GM12878 (cell line): Measurements from ENCODE around the gene BIRC3. TPM values are rescaled to one million over a fixed set of nuclear protein-coding genes. Genes with fewer than 3 reads are reported as not detected.

ENCODE experiments used
- ATAC-seq: fragments of 200-7000 bp; cut with Tn5 transposase; 3 replicates; pipeline ENCODE4 v1.9.1; 2020; ENCODE audit warnings: mild to moderate bottlenecking, moderate library complexity
- BruUV-seq: library from RNA; stranded (reverse); fragments of 400-500 nt; replicated peaks from 2 replicates; lab custom pipeline; 2021; lab: Mats Ljungman, UMichigan
- CTCF ChIA-PET: fragments of 300-600 bp; sonication (Branson Sonifier 250); formaldehyde crosslinking; extraction: SDS; loops from one replicate; lab custom pipeline; 2021; ENCODE audit warnings: inconsistent platforms; lab: Yijun Ruan, JAX
- POLR2A ChIA-PET: fragments of 350-600 bp; formaldehyde crosslinking; extraction: SDS; loops from one replicate; lab custom pipeline; 2021; ENCODE audit warnings: inconsistent platforms; lab: Charles Lee
- RAD21 ChIA-PET: fragments of 300-600 bp; sonication (Branson Sonifier 250); formaldehyde crosslinking; loops from one replicate; lab custom pipeline; 2023; ENCODE audit warnings: antibody characterized with exemption; ENCODE audit not compliant: unreplicated experiment; lab: Charles Lee
- SMC1A ChIA-PET: fragments of 300-600 bp; sonication (Branson Sonifier 250); formaldehyde crosslinking; loops from one replicate; lab custom pipeline; 2023; ENCODE audit not compliant: unreplicated experiment, uncharacterized antibody; lab: Charles Lee
- DNase-seq: peaks from one replicate; pipeline ENCODE4 v3.0.0-alpha.2; 2011; ENCODE audit warnings: low read depth, low spot score
- FAIRE-seq: peaks from 3 replicates; lab custom pipeline; 2011; peaks lifted over from hg19 to GRCh38; lab: Jason Lieb, UNC
- H2AFZ ChIP-seq: 2 replicates; pipeline ENCODE4 v1.6.0; 2011; ENCODE audit warnings: low read depth, low read length, control low read depth; ENCODE audit not compliant: control insufficient read depth
- H3K27ac ChIP-seq: 2 replicates; pipeline ENCODE4 v1.5.1; 2011; ENCODE audit warnings: control low read depth; ENCODE audit not compliant: control insufficient read depth, insufficient read depth
- H3K27me3 ChIP-seq, 2 experiments: replicated peaks in 1 of 2; 2 replicates each; pipeline versions ENCODE4 v1.6.0 to v1.6.1; 2011; ENCODE audit warnings: low read length in 1 of 2; ENCODE audit not compliant: control insufficient read depth in 2 of 2, insufficient read depth in 2 of 2
- H3K36me3 ChIP-seq, 2 experiments: 2 replicates each; pipeline ENCODE4 v1.5.1; 2011; ENCODE audit warnings: low read length in 1 of 2; ENCODE audit not compliant: control insufficient read depth in 2 of 2, insufficient read depth in 2 of 2
- H3K4me1 ChIP-seq: 2 replicates; pipeline ENCODE4 v1.6.1; 2011; ENCODE audit warnings: mild to moderate bottlenecking, low read length, moderate library complexity, mixed read lengths; ENCODE audit not compliant: control insufficient read depth, insufficient read depth
- H3K4me2 ChIP-seq: 2 replicates; pipeline ENCODE4 v1.6.0; 2011; ENCODE audit warnings: control low read depth; ENCODE audit not compliant: control insufficient read depth, insufficient read depth
- H3K4me3 ChIP-seq: fragments of 200-600 bp; sonication (generic); 2 replicates; pipeline ENCODE4 v1.5.1; 2016
- H3K79me2 ChIP-seq: 2 replicates; pipeline ENCODE4 v1.6.0; 2011; ENCODE audit warnings: low read length; ENCODE audit not compliant: control insufficient read depth, insufficient read depth
- H3K9ac ChIP-seq: 2 replicates; pipeline ENCODE4 v1.8.0; 2011; ENCODE audit warnings: low read length, control low read depth, mixed read lengths; ENCODE audit not compliant: control insufficient read depth, insufficient read depth
- H3K9me3 ChIP-seq: replicated peaks from 3 replicates; pipeline ENCODE4 v1.5.1; 2011; ENCODE audit warnings: mild to moderate bottlenecking, low read length; ENCODE audit not compliant: control insufficient read depth, insufficient read depth
- H4K20me1 ChIP-seq: 2 replicates; pipeline ENCODE4 v1.6.0; 2011; ENCODE audit not compliant: control insufficient read depth, insufficient read depth
- BHLHE40 ChIP-seq, 2 experiments: fragments of 450-650 bp in 1 of 2; IDR thresholded peaks; 2 replicates each; pipeline ENCODE4 v1.6.1; 2011 to 2017; ENCODE audit warnings: low read depth in 2 of 2, borderline replicate concordance in 1 of 2, improper control_type of control experiment in 1 of 2, low read length in 1 of 2, mild to moderate bottlenecking in 1 of 2
- EED ChIP-seq: sonication (generic); IDR thresholded peaks from 2 replicates; pipeline ENCODE4 v1.6.1; 2016; ENCODE audit warnings: antibody characterized with exemption, low read depth
- EGR1 ChIP-seq, 2 experiments: IDR thresholded peaks; 1 replicate in 1 of 2; 2 replicates in 1 of 2; pipeline ENCODE4 v1.6.1; 2011 to 2012; ENCODE audit warnings: low read depth in 2 of 2, low read length in 2 of 2, borderline replicate concordance in 1 of 2, mild to moderate bottlenecking in 1 of 2, moderate library complexity in 1 of 2
- IRF3 ChIP-seq: fragments of 450-650 bp; IDR thresholded peaks from 2 replicates; pipeline ENCODE4 v1.6.1; 2014; ENCODE audit warnings: mild to moderate bottlenecking
- MAX ChIP-seq: IDR thresholded peaks from 2 replicates; pipeline ENCODE4 v1.6.1; 2012; ENCODE audit warnings: low read depth, low read length, improper control_type of control experiment
- MYC ChIP-seq: IDR thresholded peaks from 2 replicates; pipeline ENCODE4 v1.6.1; 2011; ENCODE audit warnings: mild to moderate bottlenecking, low read length, moderate library complexity, inconsistent platforms; ENCODE audit not compliant: insufficient read depth, insufficient replicate concordance, insufficient read length, severe bottlenecking
- NFIC ChIP-seq: IDR thresholded peaks from 2 replicates; pipeline ENCODE4 v1.6.1; 2012; ENCODE audit warnings: low read depth, mild to moderate bottlenecking, inconsistent platforms, low read length, moderate library complexity
- NR2C1 ChIP-seq: fragments of 450-650 bp; IDR thresholded peaks from 2 replicates; pipeline ENCODE4 v1.6.1; 2017; ENCODE audit warnings: antibody characterized with exemption, mild to moderate bottlenecking, moderate library complexity
- NRF1 ChIP-seq: conservative IDR thresholded peaks from 2 replicates; pipeline ENCODE4 v1.6.1; 2011; ENCODE audit warnings: mild to moderate bottlenecking, low read depth, low read length, improper control_type of control experiment
- RCOR1 ChIP-seq: conservative IDR thresholded peaks from 2 replicates; pipeline ENCODE4 v1.6.1; 2012; ENCODE audit warnings: low read depth, low read length, improper control_type of control experiment
- SIN3A ChIP-seq: IDR thresholded peaks from 2 replicates; pipeline ENCODE4 v1.6.1; 2012; ENCODE audit warnings: low read depth, low read length, improper control_type of control experiment
- SMAD5 ChIP-seq: IDR thresholded peaks from 2 replicates; pipeline ENCODE4 v1.6.1; 2016; ENCODE audit warnings: antibody characterized with exemption, low read depth
- STAT1 ChIP-seq: fragments of 450-650 bp; conservative IDR thresholded peaks from 2 replicates; pipeline ENCODE4 v1.6.1; 2014; ENCODE audit warnings: antibody characterized with exemption, mild to moderate bottlenecking
- STAT3 ChIP-seq: IDR thresholded peaks from 2 replicates; pipeline ENCODE4 v1.6.1; 2011; ENCODE audit warnings: low read depth, low read length, improper control_type of control experiment
- TCF7 ChIP-seq: IDR thresholded peaks from 2 replicates; pipeline ENCODE4 v1.6.1; 2014; ENCODE audit warnings: antibody characterized with exemption, borderline replicate concordance
- ZBED1 ChIP-seq: IDR thresholded peaks from 2 replicates; pipeline ENCODE4 v1.6.1; 2016; ENCODE audit warnings: borderline replicate concordance
- ZBTB11 ChIP-seq: fragments of 450-650 bp; formaldehyde crosslinking; IDR thresholded peaks from 2 replicates; pipeline ENCODE4 v1.5.0; 2022; ENCODE audit warnings: mild to moderate bottlenecking, missing genetic modification characterization
- ZNF217 ChIP-seq: fragments of 450-650 bp; IDR thresholded peaks from 2 replicates; pipeline ENCODE4 v1.6.1; 2017; ENCODE audit warnings: antibody characterized with exemption, mild to moderate bottlenecking
- WGBS: methylation state at CpG from one replicate; pipeline ENCODE4 v1.1.6; 2016; ENCODE audit warnings: low lambda C conversion rate; ENCODE audit not compliant: insufficient replicate concordance, insufficient coverage; ENCODE audit errors: missing lambda C conversion rate; 5-methylcytosine and 5-hydroxymethylcytosine counted together
- in situ Hi-C: fragments of 300-500 bp; cut with MboI; formaldehyde crosslinking; loops from 9 replicates; pipeline ENCODE4 v1.14.3; 2018; ENCODE audit warnings: mixed read lengths
- intact Hi-C: fragments of 100-400 bp; cut with micrococcal nuclease; formaldehyde crosslinking; loops from one replicate; pipeline ENCODE4 v1.14.2; 2022; ENCODE audit not compliant: unreplicated experiment
- polyA plus RNA-seq, 11 experiments: library from polyadenylated mRNA; depleted of rRNA in 4 of 11; unstranded in 6 of 11; stranded (reverse) in 5 of 11; fragments of >200 nt; fragmentation: Nextera tagmentation in 4 of 11; fragmentation: Illumina TruSeq in 1 of 11; extraction: Ambion mirVana in 4 of 11; extraction: Trizol in 1 of 11; gene quantifications; 1 replicate in 1 of 11; 2 replicates in 10 of 11; pipeline versions ENCODE4 v1.2.1 to v1.2.3, GENCODE V29; 2011 to 2016; ENCODE audit warnings: inconsistent platforms in 2 of 11, missing spikeins in 2 of 11, low read depth in 1 of 11
- total RNA-seq, 4 experiments: library from RNA; depleted of rRNA in 3 of 4; stranded (reverse); fragments of >200 nt in 3 of 4; fragmentation: Illumina TruSeq in 1 of 4; extraction: Trizol in 1 of 4; gene quantifications; 2 replicates each; pipeline versions ENCODE4 v1.2.1 to v1.2.3, GENCODE V29; 2013 to 2021

Gene BIRC3
- total and polyA plus RNA-seq, 10 of the 15 experiments (the other 5 are each of a cell fraction or from before 2014, with no cell fraction given), result 42.1 to 351 (median 83.7) TPM

GRCh38 chr11:102364991-102365390 is 47.7 kb downstream of the BIRC3 start:
- no peak for DNase-seq
- Histone ChIP-seq H3K9me3 (no peaks in the 10 kb centered on the region; the same call in 2 of the 3 replicates), H3K36me3 (peaks cover 4 to 16% of the 10 kb centered on the region in 2 experiments), H3K9ac (no peak overlapping the region), H3K4me1 (peaks cover 11% of the 10 kb centered on the region; the same call in 1 of the 2 replicates), H2AFZ (no peak overlapping the region), H4K20me1 (no peaks in the 10 kb centered on the region), H3K27ac (no peak overlapping the region), H3K79me2 (no peaks in the 10 kb centered on the region), H3K4me2 (no peak overlapping the region), H3K27me3 (no peaks in the 10 kb centered on the region), H3K4me3 (no peak overlapping the region)
- in situ Hi-C loops (no loop called here), intact Hi-C loops (no loop called here)
- FAIRE-seq, result no peak
- BruUV-seq, result no TSS peak
- ChIA-PET CTCF (interaction anchor here (1.3 to 5.1 kb wide), 7 partner anchors 15 to 302 kb away, joined by 3 to 90 read pairs (median 18); no protein-coding TSS in a partner anchor), SMC1A (interaction anchor here (0.7 to 6.4 kb wide), 8 partner anchors 16 to 648 kb away, joined by 3 to 77 read pairs (median 10); no protein-coding TSS in a partner anchor), POLR2A (no interaction called here), RAD21 (interaction anchor here (1.1 to 1.5 kb wide), 3 partner anchors 77 to 301 kb away, joined by 4 read pairs; no protein-coding TSS in a partner anchor)
- 100% methylated on average over 1 of the region's 1 CpG for WGBS
- ATAC-seq, result no peak
- TF ChIP-seq SMAD5 (no peak), EED (no peak), SIN3A (no peak), IRF3 (no peak), STAT3 (no peak), EGR1 (IDR thresholded peaks at IDR 0.05; ENCODE audit: borderline replicate concordance in 1 of 2, low read depth in 2 of 2, low read length in 2 of 2) (no peak), MYC (no peak), NRF1 (no peak), NFIC (no peak), NR2C1 (no peak), TCF7 (no peak), STAT1 (no peak), ZBTB11 (CRISPR knock-in tag) (no peak), BHLHE40 (IDR thresholded peaks at IDR 0.05; ENCODE audit: borderline replicate concordance in 1 of 2, low read depth in 2 of 2, low read length in 1 of 2) (no peak), ZNF217 (no peak), MAX (no peak), RCOR1 (no peak), ZBED1 (no peak)
